Fibroblast of lung (primary cell): Measurements from ENCODE around the gene NPIPB9. TPM values are rescaled to one million over a fixed set of nuclear protein-coding genes. Genes with fewer than 3 reads are reported as not detected.
"Not testable (repeated sequence)": the region's sequence is repeated elsewhere in the genome, so short reads cannot be mapped to it uniquely, and the experiment has no call there.

Experiments used
- DNase-seq, 2 donors: peaks; one replicate each; pipeline versions ENCODE4 v3.0.0 to v3.0.0-alpha.2; 2010; ENCODE audit warnings: low read depth in 2 of 2
- H2AFZ ChIP-seq: 2 replicates; pipeline ENCODE4 v1.5.1; 2012; ENCODE audit warnings: low read length, control low read depth, inconsistent platforms
- H3K27ac ChIP-seq: 2 replicates; pipeline ENCODE4 v1.5.1; 2011; ENCODE audit warnings: low read length, control low read depth; ENCODE audit not compliant: insufficient read depth
- H3K27me3 ChIP-seq: 2 replicates; pipeline ENCODE4 v1.5.1; 2011; ENCODE audit warnings: mild to moderate bottlenecking, low read length; ENCODE audit not compliant: control insufficient read depth, insufficient read depth
- H3K36me3 ChIP-seq: 2 replicates; pipeline ENCODE4 v1.5.1; 2011; ENCODE audit warnings: low read length; ENCODE audit not compliant: control insufficient read depth, insufficient read depth
- H3K4me1 ChIP-seq: 2 replicates; pipeline ENCODE4 v1.5.1; 2011; ENCODE audit warnings: low read length; ENCODE audit not compliant: control insufficient read depth, insufficient read depth; ENCODE audit errors: extremely low read depth
- H3K4me2 ChIP-seq: 2 replicates; pipeline ENCODE4 v1.5.1; 2011; ENCODE audit warnings: low read length, control low read depth; ENCODE audit not compliant: insufficient read depth; ENCODE audit errors: extremely low read depth
- H3K4me3 ChIP-seq, 4 experiments: fragments of 200-600 bp in 1 of 4; sonication (generic) in 1 of 4; replicated peaks in 1 of 4; 2 replicates each; pipeline ENCODE4 v1.5.1; 2011 to 2016; ENCODE audit warnings: low read length in 4 of 4, low read depth in 3 of 4, mild to moderate bottlenecking in 3 of 4, control low read depth in 2 of 4, inconsistent platforms in 1 of 4, mixed read lengths in 1 of 4; ENCODE audit not compliant: insufficient read depth in 1 of 4; ENCODE audit errors: control extremely low read depth in 1 of 4
- H3K79me2 ChIP-seq: 2 replicates; pipeline ENCODE4 v1.5.1; 2012; ENCODE audit warnings: mild to moderate bottlenecking, low read length, inconsistent platforms; ENCODE audit not compliant: control insufficient read depth, insufficient read depth
- H3K9ac ChIP-seq: 2 replicates; pipeline ENCODE4 v1.5.1; 2011; ENCODE audit warnings: mild to moderate bottlenecking, low read length, control low read depth; ENCODE audit not compliant: insufficient read depth
- H3K9me3 ChIP-seq: 2 replicates; pipeline ENCODE4 v1.5.1; 2012; ENCODE audit warnings: low read depth, low read length; ENCODE audit not compliant: control insufficient read depth, insufficient read depth
- H4K20me1 ChIP-seq: 2 replicates; pipeline ENCODE4 v1.5.1; 2011; ENCODE audit warnings: low read length; ENCODE audit not compliant: control insufficient read depth, insufficient read depth; ENCODE audit errors: extremely low read depth
- polyA plus RNA-seq, 2 donors: library from polyadenylated mRNA; depleted of rRNA in 1 of 2; stranded (reverse) in 1 of 2; unstranded in 1 of 2; fragments of >200 nt; gene quantifications; 2 replicates each; pipeline ENCODE4 v1.2.1, GENCODE V29; 2011 to 2012; ENCODE audit warnings: missing spikeins in 1 of 2
- total RNA-seq: library from RNA; depleted of rRNA; stranded (reverse); fragments of >200 nt; gene quantifications from 2 replicates; pipeline ENCODE4 v1.2.1, GENCODE V29; 2014

Gene NPIPB9
- total and polyA plus RNA-seq, 2 donors (not counting 1 experiment from before 2014, with no cell fraction given), result 0.12 to 1.7 TPM

GRCh38 chr16:28739787-28740186, 11.8 kb upstream of the NPIPB9 start:
- H3K79me2 ChIP-seq, H3K9me3 ChIP-seq, H3K36me3 ChIP-seq, H3K4me2 ChIP-seq, H3K27ac ChIP-seq, H3K9ac ChIP-seq, H3K4me1 ChIP-seq, H4K20me1 ChIP-seq, H3K4me3 ChIP-seq, H2AFZ ChIP-seq, DNase-seq, H3K27me3 ChIP-seq: not testable (repeated sequence)

GRCh38 chr16:28740631-28741030, 11.0 kb upstream of the NPIPB9 start:
- not testable (repeated sequence) for H3K4me2 ChIP-seq, H3K36me3 ChIP-seq, H3K9ac ChIP-seq, H2AFZ ChIP-seq, H3K27me3 ChIP-seq, H3K4me3 ChIP-seq, H3K4me1 ChIP-seq, DNase-seq, H3K9me3 ChIP-seq, H3K27ac ChIP-seq, H3K79me2 ChIP-seq, H4K20me1 ChIP-seq

GRCh38 chr16:28741295-28741694, 10.3 kb upstream of the NPIPB9 start:
- H3K9me3 ChIP-seq, H2AFZ ChIP-seq, H3K4me3 ChIP-seq, H3K27me3 ChIP-seq, DNase-seq, H3K4me1 ChIP-seq, H4K20me1 ChIP-seq, H3K27ac ChIP-seq, H3K36me3 ChIP-seq, H3K4me2 ChIP-seq, H3K9ac ChIP-seq, H3K79me2 ChIP-seq: not testable (repeated sequence)

DNA sequence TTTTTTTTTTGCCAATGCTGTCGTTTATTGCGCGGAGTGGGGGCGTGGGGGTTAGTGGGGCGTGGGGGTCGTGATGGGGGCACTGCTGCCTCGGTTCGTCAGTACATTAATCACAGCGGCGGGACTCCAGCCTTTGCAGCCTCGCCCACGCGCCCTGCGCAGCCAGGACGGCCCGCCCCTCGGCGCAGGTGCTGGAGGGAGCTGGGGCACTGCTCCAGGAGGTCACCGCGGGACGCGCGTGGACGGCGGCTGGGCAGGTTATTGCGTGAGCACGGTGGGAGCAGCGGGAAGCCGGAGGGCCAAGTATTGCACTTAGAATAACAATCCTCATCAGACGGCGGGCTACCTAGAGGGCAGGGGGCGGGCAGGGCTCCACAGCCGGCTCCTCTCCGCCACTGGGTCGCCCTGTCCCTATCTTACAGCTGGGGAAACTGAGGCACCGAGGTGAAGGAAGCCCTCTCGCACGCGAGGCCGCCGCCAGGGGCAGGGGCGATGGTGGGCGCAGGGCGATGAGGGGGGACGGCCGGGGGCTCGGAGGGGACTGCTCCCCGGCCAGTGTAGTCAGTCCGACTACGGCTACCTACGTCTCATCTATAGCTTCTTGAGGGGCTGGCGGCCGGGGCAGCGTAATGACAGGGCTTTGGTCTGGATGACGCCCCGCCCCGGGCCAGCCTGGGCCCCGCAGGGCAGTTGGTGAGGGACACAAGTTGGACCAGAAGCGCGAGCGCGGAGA, 4.8 kb upstream of the NPIPB9 start:
- not testable (repeated sequence) for H4K20me1 ChIP-seq, H3K9me3 ChIP-seq, H3K36me3 ChIP-seq, H3K27ac ChIP-seq, DNase-seq, H3K4me1 ChIP-seq, H3K79me2 ChIP-seq, H2AFZ ChIP-seq, H3K4me2 ChIP-seq, H3K27me3 ChIP-seq, H3K9ac ChIP-seq, H3K4me3 ChIP-seq

- H3K4me1 ChIP-seq, H3K36me3 ChIP-seq, H4K20me1 ChIP-seq, H3K4me3 ChIP-seq, H3K79me2 ChIP-seq, H3K27me3 ChIP-seq, H3K9me3 ChIP-seq, H3K4me2 ChIP-seq, H3K27ac ChIP-seq, H2AFZ ChIP-seq, DNase-seq, H3K9ac ChIP-seq: not testable (repeated sequence)
These were observed 1.6 kb upstream of the NPIPB9 start for GRCh38 chr16:28749997-28750465.

DNA sequence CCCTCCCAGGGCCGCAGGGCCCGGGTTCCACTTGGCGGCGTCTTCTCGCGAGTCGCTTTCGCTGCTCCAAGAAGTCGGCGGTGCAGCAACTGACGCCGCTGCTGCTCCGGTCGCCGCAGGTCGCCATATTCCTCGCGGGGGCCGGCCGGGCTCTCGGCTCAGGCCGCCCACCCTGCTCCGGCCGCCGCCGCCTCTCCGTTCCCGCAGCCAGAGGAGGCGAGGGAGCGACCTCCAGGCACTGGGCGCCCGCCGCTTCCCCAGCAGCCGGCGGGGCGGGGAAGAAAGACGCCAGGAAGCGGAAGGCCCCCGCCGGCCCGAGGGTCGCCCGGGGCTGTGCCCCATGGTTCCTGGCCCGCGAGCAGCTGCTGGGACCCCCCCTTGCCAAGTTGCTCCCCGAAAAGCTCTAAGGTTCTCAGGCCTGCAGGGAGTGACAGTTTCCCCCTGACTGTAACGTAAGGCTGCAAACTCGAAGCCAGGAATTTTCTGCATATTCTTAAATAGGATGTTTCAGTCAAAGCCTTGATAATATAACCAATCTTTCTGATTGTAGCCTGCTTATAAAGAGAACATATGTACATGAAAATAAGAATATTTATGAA, 1.0 kb upstream of the NPIPB9 start:
- not testable (repeated sequence) for H3K4me3 ChIP-seq, H4K20me1 ChIP-seq, H3K9me3 ChIP-seq, H3K4me2 ChIP-seq, H3K79me2 ChIP-seq, H3K27me3 ChIP-seq, DNase-seq, H2AFZ ChIP-seq, H3K27ac ChIP-seq, H3K9ac ChIP-seq, H3K4me1 ChIP-seq, H3K36me3 ChIP-seq

DNA sequence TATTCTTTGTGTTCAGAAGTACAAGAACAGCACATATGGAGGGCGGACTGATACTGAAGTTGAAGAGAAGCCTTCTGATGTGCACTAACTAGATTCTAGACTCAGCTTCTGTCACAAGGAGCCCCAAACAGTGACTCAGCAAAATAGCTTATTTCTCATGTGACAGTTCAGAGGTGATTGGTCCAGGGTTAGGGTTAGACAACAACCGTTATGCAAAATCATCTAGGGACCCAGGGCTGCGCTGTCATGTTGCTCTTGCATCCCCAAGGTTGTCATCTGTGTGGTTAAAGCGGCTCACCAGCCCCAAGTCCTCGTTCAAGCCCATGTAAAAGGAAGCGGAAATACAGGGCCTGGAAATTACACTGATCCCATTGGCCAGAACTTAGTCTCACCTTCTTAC, 30.1 kb downstream of the NPIPB9 start:
- H3K9me3 ChIP-seq, H3K27ac ChIP-seq, H3K4me1 ChIP-seq, H3K27me3 ChIP-seq, H3K79me2 ChIP-seq, H2AFZ ChIP-seq, H3K4me3 ChIP-seq, DNase-seq, H3K36me3 ChIP-seq, H3K4me2 ChIP-seq, H4K20me1 ChIP-seq, H3K9ac ChIP-seq: not testable (repeated sequence)
